ENCODE results near the gene LMBRD1. TPM values are rescaled to one million over a fixed set of nuclear protein-coding genes. Genes with fewer than 3 reads are reported as not detected.

The LMBRD1 gene
- total RNA-seq, 1 donor from 2014 or later = 39.1 TPM

- Mint-ChIP-seq H3K27me3 (no peaks in the 10 kb centered on the region), H3K4me3 (ENCODE audit: low read depth) (no peak overlapping the region)
- no peak for TF ChIP-seq CTCF (IDR thresholded peaks at IDR 0.05; ENCODE audit: unreplicated experiment)
Observed at GRCh38 chr6:69699655-69700054, 97.2 kb downstream of the LMBRD1 start.

GRCh38 chr6:69696273-69696672 lies 100.5 kb downstream of the LMBRD1 start:
- Mint-ChIP-seq H3K9me3 (ENCODE audit: low read depth) (no peaks in the 10 kb centered on the region), H3K4me3 (ENCODE audit: low read depth) (no peak overlapping the region), H3K27ac (no peak overlapping the region), H3K36me3 (ENCODE audit: insufficient read depth) (peaks cover 13% of the 10 kb centered on the region), H3K4me1 (ENCODE audit: low read depth) (no peaks in the 10 kb centered on the region), H3K27me3 (no peaks in the 10 kb centered on the region)
- no peak for DNase-seq (ENCODE audit: low spot score, unreplicated experiment)
- TF ChIP-seq CTCF (IDR thresholded peaks at IDR 0.05; ENCODE audit: unreplicated experiment) = no peak

More at GRCh38 chr6:69699655-69700054, 97.2 kb downstream of the LMBRD1 start:
- Mint-ChIP-seq H3K9me3 (ENCODE audit: low read depth) (no peaks in the 10 kb centered on the region), H3K27ac (no peak overlapping the region), H3K4me1 (ENCODE audit: low read depth) (no peaks in the 10 kb centered on the region), H3K36me3 (ENCODE audit: insufficient read depth) (peaks cover 11% of the 10 kb centered on the region)
- no peak for DNase-seq (ENCODE audit: low spot score, unreplicated experiment)

- H3K36me3 Mint-ChIP-seq (ENCODE audit: insufficient read depth) = peaks cover 18% of the 10 kb centered on the region
- no peak for TF ChIP-seq CTCF (IDR thresholded peaks at IDR 0.05; ENCODE audit: unreplicated experiment)
- no peak overlapping the region for H3K4me3 Mint-ChIP-seq (ENCODE audit: low read depth)
- no peaks in the 10 kb centered on the region for H3K4me1 Mint-ChIP-seq (ENCODE audit: low read depth)
- no peaks in the 10 kb centered on the region for H3K27me3 Mint-ChIP-seq
- H3K9me3 Mint-ChIP-seq (ENCODE audit: low read depth) = no peaks in the 10 kb centered on the region
- no peak for DNase-seq (ENCODE audit: low spot score, unreplicated experiment)
- no peak overlapping the region for H3K27ac Mint-ChIP-seq
Observed at GRCh38 chr6:69693762-69694161, 103.0 kb downstream of the LMBRD1 start.

GRCh38 chr6:69690986-69691385 lies 105.8 kb downstream of the LMBRD1 start:
- DNase-seq (ENCODE audit: low spot score, unreplicated experiment) = no peak
- Mint-ChIP-seq H3K36me3 (ENCODE audit: insufficient read depth) (peaks cover 11% of the 10 kb centered on the region), H3K27me3 (no peaks in the 10 kb centered on the region), H3K27ac (no peak overlapping the region), H3K9me3 (ENCODE audit: low read depth) (no peaks in the 10 kb centered on the region), H3K4me3 (ENCODE audit: low read depth) (no peak overlapping the region), H3K4me1 (ENCODE audit: low read depth) (no peaks in the 10 kb centered on the region)
- no peak for TF ChIP-seq CTCF (IDR thresholded peaks at IDR 0.05; ENCODE audit: unreplicated experiment)

GRCh38 chr6:69680302-69680701 lies 116.5 kb downstream of the LMBRD1 start:
- H3K9me3 Mint-ChIP-seq (ENCODE audit: low read depth) = no peaks in the 10 kb centered on the region
- H3K4me1 Mint-ChIP-seq (ENCODE audit: low read depth) = no peaks in the 10 kb centered on the region
- H3K27ac Mint-ChIP-seq = no peak overlapping the region
- TF ChIP-seq CTCF (IDR thresholded peaks at IDR 0.05; ENCODE audit: unreplicated experiment) = no peak
- no peak overlapping the region for H3K4me3 Mint-ChIP-seq (ENCODE audit: low read depth)
- peaks cover 9% of the 10 kb centered on the region for H3K36me3 Mint-ChIP-seq (ENCODE audit: insufficient read depth)
- no peaks in the 10 kb centered on the region for H3K27me3 Mint-ChIP-seq
- no peak for DNase-seq (ENCODE audit: low spot score, unreplicated experiment)
